ENCODE measurements around the gene AKAP7. TPM values are rescaled to one million over a fixed set of nuclear protein-coding genes. Genes with fewer than 3 reads are reported as not detected.
"Not testable (repeated sequence)": the region's sequence is repeated elsewhere in the genome, so short reads cannot be mapped to it uniquely, and the experiment has no call there.

Gene AKAP7
- 4.1 TPM in 2 replicates for total RNA-seq

GRCh38 chr6:131135244-131136020 lies at the start of gene AKAP7:
AKAP7 (plus strand) TSS chr6:131135467; CDS start chr6:131135764, 297 bp downstream.
- H3K9me3 Mint-ChIP-seq = no peaks in the 10 kb centered on the region
- peaks cover 5% of the 10 kb centered on the region for H3K36me3 Mint-ChIP-seq (ENCODE audit: low read depth)
- ATAC-seq (ENCODE audit: low read depth) (peak; percentile 76), DNase-seq (peak; percentile 68)
- no peaks in the 10 kb centered on the region for H3K27me3 Mint-ChIP-seq
- H3K27ac Mint-ChIP-seq = peak within 1 kb of the TSS; percentile 95
- H3K4me1 Mint-ChIP-seq = peaks cover 26% of the 10 kb centered on the region
- TF ChIP-seq, protein P1, sequence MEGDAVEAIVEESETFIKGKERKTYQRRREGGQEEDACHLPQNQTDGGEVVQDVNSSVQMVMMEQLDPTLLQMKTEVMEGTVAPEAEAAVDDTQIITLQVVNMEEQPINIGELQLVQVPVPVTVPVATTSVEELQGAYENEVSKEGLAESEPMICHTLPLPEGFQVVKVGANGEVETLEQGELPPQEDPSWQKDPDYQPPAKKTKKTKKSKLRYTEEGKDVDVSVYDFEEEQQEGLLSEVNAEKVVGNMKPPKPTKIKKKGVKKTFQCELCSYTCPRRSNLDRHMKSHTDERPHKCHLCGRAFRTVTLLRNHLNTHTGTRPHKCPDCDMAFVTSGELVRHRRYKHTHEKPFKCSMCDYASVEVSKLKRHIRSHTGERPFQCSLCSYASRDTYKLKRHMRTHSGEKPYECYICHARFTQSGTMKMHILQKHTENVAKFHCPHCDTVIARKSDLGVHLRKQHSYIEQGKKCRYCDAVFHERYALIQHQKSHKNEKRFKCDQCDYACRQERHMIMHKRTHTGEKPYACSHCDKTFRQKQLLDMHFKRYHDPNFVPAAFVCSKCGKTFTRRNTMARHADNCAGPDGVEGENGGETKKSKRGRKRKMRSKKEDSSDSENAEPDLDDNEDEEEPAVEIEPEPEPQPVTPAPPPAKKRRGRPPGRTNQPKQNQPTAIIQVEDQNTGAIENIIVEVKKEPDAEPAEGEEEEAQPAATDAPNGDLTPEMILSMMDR (IDR thresholded peaks at IDR 0.05) = no peak
- POLR2A ChIA-PET = no interaction called here
- peak within 1 kb of the TSS; percentile 96 for H3K4me3 Mint-ChIP-seq
- intact Hi-C loops (cut with micrococcal nuclease) = loop anchor here (1.0 to 5.0 kb wide), 5 partner anchors 62 to 1643 kb away; partner anchors contain the start of genes EPB41L2 and MED23
- CTCF ChIA-PET = no interaction called here

- Mint-ChIP-seq H3K4me1 (peaks cover 18% of the 10 kb centered on the region), H3K4me3 (peak overlapping the region; percentile 20), H3K9me3 (peaks cover 19% of the 10 kb centered on the region)
- intact Hi-C loops (cut with micrococcal nuclease) = loop anchor here (2.0 kb wide), 1 partner anchor 28 kb away; the partner anchor contains the start of gene EPB41L2
- POLR2A ChIA-PET; H3K27ac Mint-ChIP-seq; CTCF ChIA-PET; ATAC-seq (ENCODE audit: low read depth); H3K36me3 Mint-ChIP-seq (ENCODE audit: low read depth); DNase-seq; H3K27me3 Mint-ChIP-seq: not testable (repeated sequence)
These were observed 44.9 kb upstream of the AKAP7 start for GRCh38 chr6:131090339-131090738.

GRCh38 chr6:131091944-131092343 lies 43.3 kb upstream of the AKAP7 start:
- H3K27me3 Mint-ChIP-seq; H3K4me3 Mint-ChIP-seq; ATAC-seq (ENCODE audit: low read depth); H3K36me3 Mint-ChIP-seq (ENCODE audit: low read depth); DNase-seq; CTCF ChIA-PET; H3K27ac Mint-ChIP-seq; POLR2A ChIA-PET: not testable (repeated sequence)
- intact Hi-C loops (cut with micrococcal nuclease) = loop anchor here (2.0 kb wide), 1 partner anchor 29 kb away; the partner anchor contains the start of gene EPB41L2
- peaks cover 18% of the 10 kb centered on the region for H3K4me1 Mint-ChIP-seq
- peaks cover 15% of the 10 kb centered on the region for H3K9me3 Mint-ChIP-seq

GRCh38 chr6:131093334-131093733 lies 41.9 kb upstream of the AKAP7 start:
- intact Hi-C loops (cut with micrococcal nuclease) = no loop called here
- H3K4me3 Mint-ChIP-seq = no peak overlapping the region
- H3K36me3 Mint-ChIP-seq (ENCODE audit: low read depth) = peaks cover 6% of the 10 kb centered on the region
- DNase-seq (no peak), ATAC-seq (ENCODE audit: low read depth) (no peak)
- peaks cover 18% of the 10 kb centered on the region for H3K4me1 Mint-ChIP-seq
- TF ChIP-seq, protein P1 (IDR thresholded peaks at IDR 0.05) = no peak
- ChIA-PET CTCF (interaction anchor here (1.1 kb wide), 1 partner anchor 221 kb away, joined by 3 read pairs; no protein-coding TSS in a partner anchor), POLR2A (no interaction called here)
- H3K27ac Mint-ChIP-seq = no peak overlapping the region
- H3K9me3 Mint-ChIP-seq = peaks cover 13% of the 10 kb centered on the region
- no peaks in the 10 kb centered on the region for H3K27me3 Mint-ChIP-seq

DNA sequence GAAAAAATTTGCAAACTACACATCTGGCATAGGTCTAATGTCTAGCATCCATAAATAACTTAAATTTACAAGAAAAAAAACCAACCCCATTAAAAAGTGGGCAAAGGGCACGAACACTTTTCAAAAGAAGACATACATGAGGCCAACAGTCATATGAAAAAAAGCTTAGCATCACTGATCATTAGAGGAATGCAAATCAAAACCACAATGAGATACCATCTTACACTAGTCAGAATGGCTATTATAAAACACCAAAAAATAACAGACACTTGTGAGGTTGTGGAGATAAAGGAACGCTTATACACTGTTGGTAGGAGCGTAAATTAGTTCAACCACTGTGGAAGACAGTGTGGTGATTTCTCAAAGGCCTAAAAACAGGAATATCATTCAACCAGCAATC lies 38.5 kb upstream of the AKAP7 start:
- Mint-ChIP-seq H3K4me1 (no peaks in the 10 kb centered on the region), H3K4me3 (no peak overlapping the region), H3K36me3 (ENCODE audit: low read depth) (peaks cover 6% of the 10 kb centered on the region), H3K27me3 (no peaks in the 10 kb centered on the region), H3K9me3 (peaks cover 10% of the 10 kb centered on the region), H3K27ac (no peak overlapping the region)
- ATAC-seq (ENCODE audit: low read depth) (no peak), DNase-seq (no peak)
- TF ChIP-seq, protein P1 (IDR thresholded peaks at IDR 0.05) = no peak
- POLR2A ChIA-PET = no interaction called here
- CTCF ChIA-PET = no interaction called here
- intact Hi-C loops (cut with micrococcal nuclease) = no loop called here

GRCh38 chr6:131101911-131102680 lies 33.2 kb upstream of the AKAP7 start:
- DNase-seq = no peak
- H3K27me3 Mint-ChIP-seq = no peaks in the 10 kb centered on the region
- intact Hi-C loops (cut with micrococcal nuclease) = loop anchor here (1.0 kb wide), 1 partner anchor 24 kb away; no protein-coding TSS in a partner anchor
- CTCF ChIA-PET = no interaction called here
- TF ChIP-seq, protein P1 (IDR thresholded peaks at IDR 0.05) = no peak
- H3K4me1 Mint-ChIP-seq = peaks cover 3% of the 10 kb centered on the region
- POLR2A ChIA-PET = no interaction called here
- no peaks in the 10 kb centered on the region for H3K9me3 Mint-ChIP-seq
- ATAC-seq (ENCODE audit: low read depth) = no peak
- no peaks in the 10 kb centered on the region for H3K36me3 Mint-ChIP-seq (ENCODE audit: low read depth)
- H3K4me3 Mint-ChIP-seq = no peak overlapping the region
- H3K27ac Mint-ChIP-seq = no peak overlapping the region

All from activated B cell treated with CpG ODN at 0.5 μM for 24 hours (primary cell).